Cardiac fibroblast (primary cell): Measurements from ENCODE around the gene SPON2.

Source experiments
- DNase-seq, 2 donors: peaks; one replicate each; pipeline versions ENCODE4 v3.0.0 to v3.0.0-alpha.2; 2010; ENCODE audit warnings: low read depth in 2 of 2
- H3K4me3 ChIP-seq, 2 donors: replicated peaks in 1 of 2; 1 replicate in 1 of 2; 2 replicates in 1 of 2; pipeline ENCODE4 v1.5.1; 2011; ENCODE audit warnings: low read depth in 2 of 2, low read length in 2 of 2, mild to moderate bottlenecking in 2 of 2, moderate library complexity in 1 of 2
- CTCF ChIP-seq: IDR thresholded peaks from one replicate; pipeline ENCODE4 v1.5.1; 2011; ENCODE audit warnings: low read depth, mild to moderate bottlenecking, low read length, inconsistent platforms

Gene SPON2

GRCh38 chr4:1204828-1205585, 32.6 kb upstream of the SPON2 start:
- no peak overlapping the region for H3K4me3 ChIP-seq
- TF ChIP-seq CTCF, result no peak
- DNase-seq, result no peak

- DNase-seq, result no peak
- no peak overlapping the region for H3K4me3 ChIP-seq
These were observed 32.0 kb upstream of the SPON2 start for GRCh38 chr4:1204286-1204827.

DNA sequence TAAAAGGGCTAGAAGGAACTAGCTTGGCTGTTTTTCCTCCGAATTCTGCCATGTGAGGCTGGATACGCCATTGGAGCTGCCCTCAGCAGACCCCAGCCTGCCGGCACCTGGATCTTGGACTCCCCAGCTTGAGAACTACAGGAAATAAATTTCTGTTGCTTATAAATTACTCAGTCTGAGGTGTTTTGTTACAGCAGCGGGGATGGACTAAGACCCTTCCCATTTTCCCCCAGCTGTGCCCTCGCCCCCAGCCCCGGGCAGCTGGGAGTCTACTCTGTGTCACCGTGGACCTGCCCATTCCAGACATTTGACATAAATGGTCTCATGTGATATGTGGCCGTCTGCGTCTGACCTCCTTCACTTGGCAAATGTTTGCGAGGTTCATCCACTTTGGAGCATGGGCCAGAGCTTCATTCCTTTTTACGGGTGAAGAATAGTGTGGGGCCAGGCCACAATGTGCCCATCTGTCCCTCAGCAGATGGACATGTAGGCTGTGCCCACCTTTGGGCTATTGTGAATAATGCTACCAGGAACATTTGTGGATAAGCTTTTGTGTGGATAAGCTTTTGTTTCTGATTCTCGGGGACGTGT, 30.7 kb upstream of the SPON2 start:
- no peak overlapping the region for H3K4me3 ChIP-seq
- DNase-seq, result no peak
- TF ChIP-seq CTCF, result no peak

More at GRCh38 chr4:1204286-1204827, 32.0 kb upstream of the SPON2 start:
- no peak for TF ChIP-seq CTCF

DNA sequence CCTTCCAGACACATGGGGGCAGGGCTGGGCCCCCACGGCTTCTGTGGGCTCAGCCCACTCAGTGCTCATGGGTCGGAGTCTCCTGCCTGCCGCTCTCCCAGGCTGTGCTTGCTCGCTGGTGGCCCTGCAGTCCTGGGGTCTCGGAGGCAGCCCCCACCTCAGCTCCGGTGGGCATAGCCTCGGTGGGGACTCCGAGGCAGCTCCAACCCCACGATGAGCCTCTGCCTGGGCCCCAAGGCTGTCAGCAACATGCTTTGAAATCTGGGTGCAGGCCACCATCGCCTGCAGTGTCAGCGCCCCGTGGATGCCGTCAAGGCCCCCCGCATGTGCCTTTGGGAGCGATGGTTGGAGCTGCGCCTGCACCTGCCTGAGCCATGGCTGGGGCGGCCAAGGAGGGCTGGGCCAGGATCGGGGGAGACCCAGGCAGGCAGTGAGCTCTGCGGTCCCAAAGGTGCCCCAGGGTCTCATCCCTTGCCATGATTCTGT, 30.2 kb upstream of the SPON2 start:
- no peak overlapping the region for H3K4me3 ChIP-seq
- no peak for DNase-seq
- TF ChIP-seq CTCF, result no peak

- H3K4me3 ChIP-seq, result peak overlapping the region in 1 of 2 donors; percentile 18
- DNase-seq, result peak; percentile 90 to 91
- no peak for TF ChIP-seq CTCF
These were observed 29.6 kb upstream of the SPON2 start for GRCh38 chr4:1201851-1202525.

DNA sequence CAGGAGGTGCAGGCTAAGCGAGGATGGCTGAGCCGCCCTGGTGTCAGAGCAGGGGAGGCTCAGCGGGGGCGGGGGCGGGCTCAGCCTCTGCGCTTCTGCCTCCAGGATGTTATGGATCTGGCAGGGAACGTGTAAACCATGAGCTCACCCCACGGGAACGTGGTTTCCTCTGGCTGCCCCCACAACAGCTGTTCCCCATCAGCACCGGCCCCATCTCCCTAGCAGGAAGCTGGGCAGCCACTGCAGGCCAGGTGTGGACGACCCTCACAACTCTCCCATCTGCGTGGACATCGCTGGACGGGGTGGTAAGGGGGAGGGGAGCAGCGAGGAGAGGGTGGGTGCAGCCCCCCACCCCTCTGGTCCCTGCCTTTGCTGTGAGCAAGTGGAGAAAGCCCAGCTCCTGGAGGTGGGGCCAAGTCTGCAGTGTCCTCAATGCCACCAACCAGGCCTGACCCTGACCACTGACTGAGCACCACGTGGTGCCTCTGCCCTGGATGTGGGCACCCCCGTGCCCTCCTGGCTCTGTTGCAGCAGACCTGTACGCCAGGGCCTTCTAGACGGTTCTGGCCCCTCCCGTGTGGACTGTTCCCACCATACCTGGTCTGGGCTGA, 28.1 kb upstream of the SPON2 start:
- no peak for TF ChIP-seq CTCF
- peak overlapping the region; percentile 21 to 59 for H3K4me3 ChIP-seq
- DNase-seq, result peak; percentile 83 to 88
